HG02981 (cell line): ENCODE data around the gene GDF7.
A peak's percentile ranks its signal among the peaks of the same experiment; 100 is the strongest.

Source experiments
- ATAC-seq: cut with Tn5 transposase; IDR thresholded peaks from one replicate; pipeline ENCODE4 v1.9.1; 2021; ENCODE audit warnings: mild to moderate bottlenecking, moderate library complexity; ENCODE audit not compliant: unreplicated experiment

GDF7 gene

GRCh38 chr2:20672201-20672951 is 5.4 kb downstream of the GDF7 start:
- no peak for ATAC-seq

GRCh38 chr2:20673686-20674308 is 6.9 kb downstream of the GDF7 start:
- no peak for ATAC-seq

GRCh38 chr2:20674309-20674965 is 7.5 kb downstream of the GDF7 start:
- ATAC-seq: no peak

DNA sequence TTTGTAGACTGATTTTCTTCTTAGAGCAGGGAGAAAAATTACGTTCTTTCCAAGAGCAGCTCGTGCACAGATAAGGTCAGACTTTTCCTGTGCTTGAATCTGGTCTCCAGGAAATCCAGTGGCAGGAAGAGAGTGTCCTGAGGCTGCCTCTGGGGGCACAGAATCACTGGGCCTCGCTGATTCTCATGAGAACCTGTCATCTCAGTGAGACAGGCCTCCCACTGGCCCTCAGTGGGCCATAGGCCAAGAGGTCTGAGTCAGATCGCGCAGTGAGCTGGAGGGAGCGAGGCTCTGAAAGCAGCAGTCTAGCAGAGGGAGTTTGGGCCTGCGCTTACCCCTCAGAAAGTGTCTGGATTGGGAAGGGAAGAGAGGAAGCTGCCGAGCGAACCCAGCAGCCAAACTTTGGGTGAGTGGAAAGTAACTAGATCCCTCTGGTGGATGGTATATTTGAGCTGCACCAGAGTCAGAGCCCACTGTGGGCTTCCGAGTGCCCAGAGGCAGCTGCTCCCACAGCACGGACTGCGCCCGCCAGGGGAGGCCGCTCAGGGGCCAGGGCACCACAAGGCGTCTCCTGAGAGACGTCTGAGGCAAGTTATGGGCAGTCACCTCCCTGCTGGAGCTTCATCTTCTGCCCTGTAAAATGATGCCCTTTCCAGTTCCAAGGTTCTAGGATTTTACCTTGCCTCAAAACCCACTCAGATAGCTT is 8.2 kb downstream of the GDF7 start:
- no peak for ATAC-seq

DNA sequence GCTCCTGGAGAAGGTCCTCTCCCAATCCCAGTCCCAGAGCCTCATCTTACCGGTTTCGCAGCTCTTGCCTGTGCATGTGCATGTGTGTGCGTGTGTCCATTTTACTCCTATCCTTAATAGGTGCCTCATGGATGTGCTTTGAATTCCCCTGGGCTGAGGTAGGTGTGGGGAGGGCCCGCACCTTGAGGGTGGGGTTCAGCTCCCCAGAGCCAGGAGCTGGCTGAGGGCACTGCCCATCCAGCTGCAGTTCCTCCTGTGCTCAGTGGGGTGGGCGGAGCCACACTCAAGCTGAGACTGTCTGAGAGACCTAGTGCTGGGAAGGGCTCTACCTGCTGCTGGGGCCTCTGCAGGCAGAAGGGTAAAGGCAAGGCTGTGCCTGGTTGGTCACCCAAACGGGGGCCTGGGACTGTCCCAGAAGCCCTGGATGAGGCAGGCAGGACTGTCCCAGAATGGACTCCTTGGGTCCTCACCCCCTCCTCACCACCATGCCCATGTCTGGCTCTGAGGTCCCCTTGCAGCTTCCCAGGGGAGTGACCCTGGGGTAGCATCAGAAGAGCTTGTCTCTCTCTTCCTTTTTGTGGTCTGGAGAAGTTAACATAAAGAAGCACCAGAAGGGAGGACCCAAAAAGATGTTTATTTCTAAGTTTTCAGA is 8.9 kb downstream of the GDF7 start:
- peak; percentile 75 for ATAC-seq

DNA sequence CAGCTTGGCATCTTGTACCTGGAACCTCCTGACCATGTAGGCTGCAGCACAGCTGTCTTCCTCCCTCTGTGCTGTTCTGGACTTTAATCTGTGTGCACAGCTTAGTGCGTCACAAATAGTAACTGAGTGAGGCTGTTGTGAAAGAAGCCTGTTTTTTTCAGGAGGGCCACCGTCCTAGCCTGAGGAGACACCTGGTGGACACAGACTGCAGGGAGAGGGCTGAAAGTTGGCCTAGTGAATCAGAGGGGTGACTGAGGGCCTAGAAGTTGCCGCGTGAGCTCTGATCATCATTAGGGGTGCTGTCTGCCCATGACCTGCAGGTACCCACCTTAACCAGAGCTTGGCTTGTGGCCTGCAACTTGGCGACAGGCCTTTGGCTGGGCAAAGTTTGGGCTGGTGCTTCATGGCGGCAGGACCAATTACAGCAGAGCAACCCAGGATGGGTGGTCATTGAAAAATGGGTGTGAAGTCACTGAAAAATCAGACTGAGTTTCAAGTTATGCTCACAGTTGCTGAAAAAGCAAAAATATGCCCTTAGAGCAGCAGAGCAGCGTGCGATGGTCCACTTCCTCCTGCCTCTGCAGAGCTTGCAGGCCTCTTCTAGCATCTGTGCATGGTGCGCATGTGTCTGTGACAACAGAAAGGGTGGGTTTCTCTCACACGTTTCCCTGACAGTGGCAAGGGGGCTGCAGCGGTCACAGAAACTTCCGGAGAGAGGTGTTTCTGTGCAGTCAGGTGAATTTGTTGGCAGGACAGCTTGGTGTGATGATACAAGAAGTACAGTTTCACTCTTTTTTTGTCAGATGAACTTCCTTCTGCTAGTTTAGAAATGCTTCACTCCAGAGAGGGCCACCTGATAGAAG is 9.6 kb downstream of the GDF7 start:
- peak; percentile 25 for ATAC-seq

GRCh38 chr2:20677301-20678085 is 10.5 kb downstream of the GDF7 start:
- peak; percentile 46 for ATAC-seq

- no peak for ATAC-seq
Observed at GRCh38 chr2:20678086-20678395, 11.1 kb downstream of the GDF7 start.

- no peak for ATAC-seq
Observed at GRCh38 chr2:20678780-20679179, 11.8 kb downstream of the GDF7 start.

- ATAC-seq: no peak
Observed at GRCh38 chr2:20680744-20681375, 13.9 kb downstream of the GDF7 start.

- no peak for ATAC-seq
Observed at GRCh38 chr2:20682167-20682920, 15.4 kb downstream of the GDF7 start.

DNA sequence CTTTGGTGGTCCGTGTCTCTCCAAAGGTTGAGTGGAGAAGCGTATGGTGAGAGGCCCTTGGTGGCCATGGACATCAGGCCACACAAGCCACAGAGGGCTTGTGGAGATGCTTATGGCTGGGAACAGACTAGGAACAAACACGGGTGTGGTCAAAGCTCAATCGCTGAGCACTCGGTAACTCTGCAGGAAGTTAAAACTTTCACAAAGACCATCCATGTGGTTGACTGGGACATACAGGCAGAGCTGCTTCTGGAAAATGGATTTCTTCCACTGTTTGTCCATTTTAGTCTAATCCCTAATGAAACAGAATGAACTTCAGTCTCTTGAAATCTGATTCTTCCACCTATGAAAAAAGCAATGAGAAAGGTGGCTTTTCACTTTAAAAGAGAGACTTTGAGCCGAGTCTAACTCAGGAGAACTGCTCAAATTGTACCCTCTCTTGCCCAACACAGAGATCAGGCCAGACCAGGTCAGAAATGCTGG is 17.7 kb downstream of the GDF7 start:
- no peak for ATAC-seq

GRCh38 chr2:20687260-20687832 is 20.4 kb downstream of the GDF7 start:
- ATAC-seq: no peak

DNA sequence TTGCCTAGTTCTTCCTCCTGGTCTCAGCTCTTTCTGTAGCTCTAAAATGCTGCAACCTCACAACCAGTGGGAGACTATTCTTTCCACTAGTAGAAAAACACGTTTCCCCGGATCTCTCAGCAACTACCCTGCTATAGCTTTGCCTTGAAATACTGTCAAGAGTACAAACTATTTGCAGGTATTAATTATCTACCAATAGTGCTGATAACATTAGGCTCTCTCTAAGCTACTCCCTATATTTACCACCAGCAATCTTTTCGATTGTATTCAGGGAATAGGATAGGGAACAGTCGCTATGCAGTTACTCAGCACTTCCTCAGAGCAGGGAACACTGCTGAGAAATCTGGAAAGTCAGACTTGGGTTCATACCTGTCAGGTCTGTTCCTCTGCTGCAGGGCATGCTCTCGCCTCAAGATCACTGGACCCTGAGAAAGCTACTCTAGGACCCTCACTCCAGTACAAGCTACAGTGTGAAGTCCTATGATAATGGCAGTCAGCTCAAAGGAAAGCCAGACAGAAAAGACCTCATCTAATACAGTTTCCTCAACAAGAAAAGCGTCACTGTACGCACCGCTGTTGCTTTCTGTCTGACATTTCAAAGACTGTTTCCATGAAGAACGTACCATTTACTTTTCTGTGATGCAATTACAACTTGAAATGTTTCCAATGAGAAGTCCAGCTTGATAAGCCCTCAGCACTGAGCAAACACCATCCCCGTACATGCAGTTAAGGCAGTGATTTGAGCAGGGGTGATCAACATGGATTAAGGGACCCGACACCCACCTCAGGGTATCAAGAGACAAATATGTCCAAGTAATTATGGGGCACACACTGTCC is 22.7 kb downstream of the GDF7 start:
- no peak for ATAC-seq

- no peak for ATAC-seq
Observed at GRCh38 chr2:20691076-20691734, 24.3 kb downstream of the GDF7 start.

DNA sequence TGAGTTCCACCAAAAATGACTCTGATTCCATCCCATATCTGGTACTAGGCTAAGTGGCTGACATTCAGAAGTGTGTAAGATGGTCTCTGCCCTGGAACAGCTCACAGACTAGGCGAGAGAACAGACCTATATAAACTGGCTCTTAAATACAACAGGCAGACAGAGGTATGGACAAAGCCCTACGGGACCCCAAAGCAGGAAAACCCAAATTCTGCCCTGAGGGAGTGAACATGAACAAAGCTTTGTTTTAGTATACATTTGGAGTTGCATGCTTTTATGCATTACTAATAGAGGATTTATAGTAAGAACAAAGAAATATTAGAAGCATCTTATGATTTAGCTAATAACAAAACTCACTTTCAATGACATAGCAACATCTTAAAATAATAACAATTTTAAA is 25.1 kb downstream of the GDF7 start:
- no peak for ATAC-seq
